Activated CD4-positive, CD25-positive, alpha-beta regulatory T cell (primary cell): Measurements from ENCODE around the gene B3GNT3.
A peak's percentile ranks its signal among the peaks of the same experiment; 100 is the strongest.

Experiments used
- DNase-seq, 4 experiments: peaks; one replicate each; lab custom pipeline; 2025; lab: John Stamatoyannopoulos, UW

The B3GNT3 gene

GRCh38 chr19:17834350-17835181 is 39.6 kb downstream of the B3GNT3 start:
- no peak for DNase-seq

- no peak for DNase-seq
Observed at GRCh38 chr19:17835182-17836006, 40.5 kb downstream of the B3GNT3 start.

GRCh38 chr19:17836530-17836929 is 41.6 kb downstream of the B3GNT3 start:
- no peak for DNase-seq

- DNase-seq, result no peak
Observed at GRCh38 chr19:17837972-17838371, 43.0 kb downstream of the B3GNT3 start.

GRCh38 chr19:17840019-17840418 is 45.1 kb downstream of the B3GNT3 start:
- DNase-seq, result no peak

GRCh38 chr19:17841371-17841809 is 46.5 kb downstream of the B3GNT3 start:
- no peak for DNase-seq

GRCh38 chr19:17841810-17842662 is 47.1 kb downstream of the B3GNT3 start:
- peak in 3 of 4 experiments; percentile 20 to 33 (median 21) for DNase-seq

- no peak for DNase-seq
Observed at GRCh38 chr19:17842663-17843291, 47.8 kb downstream of the B3GNT3 start.

- DNase-seq, result no peak
Observed at GRCh38 chr19:17843292-17843827, 48.4 kb downstream of the B3GNT3 start.

- no peak for DNase-seq
Observed at GRCh38 chr19:17843908-17844490, 49.1 kb downstream of the B3GNT3 start.

- no peak for DNase-seq
Observed at GRCh38 chr19:17846146-17846545, 51.2 kb downstream of the B3GNT3 start.

GRCh38 chr19:17847538-17848366 is 52.8 kb downstream of the B3GNT3 start, which contains the start of gene JAK3:
JAK3 (minus strand) TSS chr19:17847982; CDS start chr19:17844417, 3,565 bp downstream.
- peak; percentile 64 to 82 (median 77) for DNase-seq

- no peak for DNase-seq
Observed at GRCh38 chr19:17848595-17849292, 53.8 kb downstream of the B3GNT3 start.

- DNase-seq, result no peak
Observed at GRCh38 chr19:17854061-17854460, 59.1 kb downstream of the B3GNT3 start.

GRCh38 chr19:17855280-17856152 is 60.6 kb downstream of the B3GNT3 start:
- DNase-seq, result peak; percentile 71 to 97 (median 87)

GRCh38 chr19:17859533-17860330 is 64.8 kb downstream of the B3GNT3 start, which contains the start of gene RPL18A:
RPL18A (plus strand) TSS chr19:17859910; CDS start chr19:17859957, 47 bp downstream.
- peak; percentile 90 to 98 (median 97) for DNase-seq

GRCh38 chr19:17860331-17860992 is 65.5 kb downstream of the B3GNT3 start:
- DNase-seq, result no peak
